H1 (cell line): ENCODE data around the gene HTRA2.

Experiments
- CREB1 ChIP-seq: IDR thresholded peaks from 2 replicates; pipeline ENCODE4 v1.6.1; 2012; ENCODE audit warnings: inconsistent platforms
- EP300 ChIP-seq, 2 experiments: IDR thresholded peaks; 1 replicate in 1 of 2; 2 replicates in 1 of 2; pipeline ENCODE4 v1.6.1; 2011 to 2012; ENCODE audit warnings: low read depth in 2 of 2, low read length in 2 of 2, mild to moderate bottlenecking in 2 of 2, borderline replicate concordance in 1 of 2, inconsistent platforms in 1 of 2, moderate library complexity in 1 of 2
- EZH2 ChIP-seq: fragments of 200-600 bp; sonication (generic); IDR thresholded peaks from 2 replicates; pipeline ENCODE4 v1.7.1; 2012; ENCODE audit warnings: low read depth, mild to moderate bottlenecking, moderate library complexity, low read length, inconsistent platforms; ENCODE audit not compliant: severe bottlenecking
- POLR2AphosphoS5 ChIP-seq: IDR thresholded peaks from 2 replicates; pipeline ENCODE4 v1.6.1; 2011; ENCODE audit warnings: low read depth, low read length
- TAF1 ChIP-seq: IDR thresholded peaks from 2 replicates; pipeline ENCODE4 v1.6.1; 2011; ENCODE audit warnings: mild to moderate bottlenecking, low read depth, low read length
- TBP ChIP-seq: IDR thresholded peaks from 2 replicates; pipeline ENCODE4 v1.6.1; 2011; ENCODE audit warnings: low read depth, low read length, improper control_type of control experiment
- TF ChIP-seq, protein P1 (sequence below), 3 experiments: IDR thresholded peaks; 1 replicate in 2 of 3; 2 replicates in 1 of 3; pipeline versions ENCODE4 v1.5.1 to v1.6.1; 2011; ENCODE audit warnings: low read length in 3 of 3, mild to moderate bottlenecking in 3 of 3, inconsistent platforms in 2 of 3, low read depth in 1 of 3, moderate library complexity in 1 of 3; ENCODE audit not compliant: insufficient read depth in 1 of 3; ENCODE audit errors: control extremely low read depth in 1 of 3
- TF ChIP-seq, protein P2 (sequence below): IDR thresholded peaks from 2 replicates; pipeline ENCODE4 v1.6.1; 2012; ENCODE audit warnings: low read length, inconsistent platforms
- TF ChIP-seq, protein P3 (sequence below): IDR thresholded peaks from 2 replicates; pipeline ENCODE4 v1.6.1; 2011; ENCODE audit warnings: low read length, improper control_type of control experiment

DNA sequence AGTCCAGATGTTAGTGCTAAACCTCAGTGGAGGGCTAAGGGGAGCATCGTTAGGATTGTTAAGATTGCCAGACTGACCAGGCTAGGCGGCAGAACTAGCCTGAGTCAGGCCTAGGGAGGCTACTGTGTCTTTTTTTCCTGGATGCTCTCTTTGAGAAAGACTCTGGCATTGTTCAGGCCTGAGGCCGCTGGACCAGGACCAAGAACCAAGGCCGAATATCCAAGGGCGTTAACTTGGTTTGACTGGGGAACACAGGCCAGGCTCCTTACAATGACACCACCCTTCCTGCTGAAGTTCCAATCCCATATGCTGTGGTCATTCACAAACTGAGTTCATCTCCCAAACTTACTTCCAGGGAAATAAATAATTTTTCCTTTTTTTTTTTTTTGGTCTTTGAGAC is 10.6 kb downstream of the HTRA2 start:
- TF ChIP-seq, protein P1, sequence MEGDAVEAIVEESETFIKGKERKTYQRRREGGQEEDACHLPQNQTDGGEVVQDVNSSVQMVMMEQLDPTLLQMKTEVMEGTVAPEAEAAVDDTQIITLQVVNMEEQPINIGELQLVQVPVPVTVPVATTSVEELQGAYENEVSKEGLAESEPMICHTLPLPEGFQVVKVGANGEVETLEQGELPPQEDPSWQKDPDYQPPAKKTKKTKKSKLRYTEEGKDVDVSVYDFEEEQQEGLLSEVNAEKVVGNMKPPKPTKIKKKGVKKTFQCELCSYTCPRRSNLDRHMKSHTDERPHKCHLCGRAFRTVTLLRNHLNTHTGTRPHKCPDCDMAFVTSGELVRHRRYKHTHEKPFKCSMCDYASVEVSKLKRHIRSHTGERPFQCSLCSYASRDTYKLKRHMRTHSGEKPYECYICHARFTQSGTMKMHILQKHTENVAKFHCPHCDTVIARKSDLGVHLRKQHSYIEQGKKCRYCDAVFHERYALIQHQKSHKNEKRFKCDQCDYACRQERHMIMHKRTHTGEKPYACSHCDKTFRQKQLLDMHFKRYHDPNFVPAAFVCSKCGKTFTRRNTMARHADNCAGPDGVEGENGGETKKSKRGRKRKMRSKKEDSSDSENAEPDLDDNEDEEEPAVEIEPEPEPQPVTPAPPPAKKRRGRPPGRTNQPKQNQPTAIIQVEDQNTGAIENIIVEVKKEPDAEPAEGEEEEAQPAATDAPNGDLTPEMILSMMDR (IDR thresholded peaks at IDR 0.05; ENCODE audit: control extremely low read depth in 1 of 3, insufficient read depth in 1 of 3, low read depth in 1 of 3, low read length in 3 of 3), result no peak
- TF ChIP-seq EP300 (IDR thresholded peaks at IDR 0.05; ENCODE audit: borderline replicate concordance in 1 of 2, low read depth in 2 of 2, low read length in 2 of 2) (no peak), EZH2 (no peak), CREB1 (no peak), TBP (no peak), POLR2AphosphoS5 (no peak), TAF1 (no peak)
- TF ChIP-seq, protein P2, sequence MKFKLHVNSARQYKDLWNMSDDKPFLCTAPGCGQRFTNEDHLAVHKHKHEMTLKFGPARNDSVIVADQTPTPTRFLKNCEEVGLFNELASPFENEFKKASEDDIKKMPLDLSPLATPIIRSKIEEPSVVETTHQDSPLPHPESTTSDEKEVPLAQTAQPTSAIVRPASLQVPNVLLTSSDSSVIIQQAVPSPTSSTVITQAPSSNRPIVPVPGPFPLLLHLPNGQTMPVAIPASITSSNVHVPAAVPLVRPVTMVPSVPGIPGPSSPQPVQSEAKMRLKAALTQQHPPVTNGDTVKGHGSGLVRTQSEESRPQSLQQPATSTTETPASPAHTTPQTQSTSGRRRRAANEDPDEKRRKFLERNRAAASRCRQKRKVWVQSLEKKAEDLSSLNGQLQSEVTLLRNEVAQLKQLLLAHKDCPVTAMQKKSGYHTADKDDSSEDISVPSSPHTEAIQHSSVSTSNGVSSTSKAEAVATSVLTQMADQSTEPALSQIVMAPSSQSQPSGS, result no peak
- TF ChIP-seq, protein P3, sequence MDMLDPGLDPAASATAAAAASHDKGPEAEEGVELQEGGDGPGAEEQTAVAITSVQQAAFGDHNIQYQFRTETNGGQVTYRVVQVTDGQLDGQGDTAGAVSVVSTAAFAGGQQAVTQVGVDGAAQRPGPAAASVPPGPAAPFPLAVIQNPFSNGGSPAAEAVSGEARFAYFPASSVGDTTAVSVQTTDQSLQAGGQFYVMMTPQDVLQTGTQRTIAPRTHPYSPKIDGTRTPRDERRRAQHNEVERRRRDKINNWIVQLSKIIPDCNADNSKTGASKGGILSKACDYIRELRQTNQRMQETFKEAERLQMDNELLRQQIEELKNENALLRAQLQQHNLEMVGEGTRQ, result no peak
